Activated CD4-positive, alpha-beta T cell treated with anti-CD3 and anti-CD28 coated beads, Interleukin-2, amount 10 ng/mL, durations not matched to agents 7 days and 5 days (primary cell): ENCODE measurements around the gene CFAP44. TPM values are rescaled to one million over a fixed set of nuclear protein-coding genes. Genes with fewer than 3 reads are reported as not detected.
"Not testable (repeated sequence)": the region's sequence is repeated elsewhere in the genome, so short reads cannot be mapped to it uniquely, and the experiment has no call there.

Experiments used
- CTCF ChIA-PET: fragments of 350-600 bp; sonication (Branson Sonifier 250); formaldehyde crosslinking; loops from one replicate; lab custom pipeline; 2021; ENCODE audit warnings: antibody characterized with exemption; lab: Charles Lee
- POLR2A ChIA-PET: fragments of 350-600 bp; sonication (Branson Sonifier 250); formaldehyde crosslinking; loops from one replicate; lab custom pipeline; 2021; ENCODE audit warnings: antibody characterized with exemption; lab: Charles Lee
- DNase-seq: peaks from one replicate; pipeline ENCODE4 v3.0.0-alpha.2; 2020
- H3K27ac Mint-ChIP-seq: one replicate; pipeline ENCODE4 v1.8.0; 2021; ENCODE audit warnings: mild to moderate bottlenecking, moderate library complexity, mixed read lengths
- H3K27me3 Mint-ChIP-seq: one replicate; pipeline ENCODE4 v1.8.0; 2021; ENCODE audit warnings: mixed read lengths
- H3K36me3 Mint-ChIP-seq: one replicate; pipeline ENCODE4 v1.8.0; 2021; ENCODE audit warnings: low read depth, mixed read lengths
- H3K4me1 Mint-ChIP-seq: one replicate; pipeline ENCODE4 v1.8.0; 2021; ENCODE audit warnings: mixed read lengths
- H3K4me3 Mint-ChIP-seq: one replicate; pipeline ENCODE4 v1.8.0; 2021; ENCODE audit warnings: mild to moderate bottlenecking, moderate library complexity, mixed read lengths
- H3K9me3 Mint-ChIP-seq: one replicate; pipeline ENCODE4 v1.8.0; 2021; ENCODE audit warnings: mixed read lengths
- total RNA-seq, 2 experiments: library from RNA; stranded (reverse); gene quantifications; one replicate each; pipeline ENCODE4 v1.2.3, GENCODE V29; 2021

The CFAP44 gene, protein sequence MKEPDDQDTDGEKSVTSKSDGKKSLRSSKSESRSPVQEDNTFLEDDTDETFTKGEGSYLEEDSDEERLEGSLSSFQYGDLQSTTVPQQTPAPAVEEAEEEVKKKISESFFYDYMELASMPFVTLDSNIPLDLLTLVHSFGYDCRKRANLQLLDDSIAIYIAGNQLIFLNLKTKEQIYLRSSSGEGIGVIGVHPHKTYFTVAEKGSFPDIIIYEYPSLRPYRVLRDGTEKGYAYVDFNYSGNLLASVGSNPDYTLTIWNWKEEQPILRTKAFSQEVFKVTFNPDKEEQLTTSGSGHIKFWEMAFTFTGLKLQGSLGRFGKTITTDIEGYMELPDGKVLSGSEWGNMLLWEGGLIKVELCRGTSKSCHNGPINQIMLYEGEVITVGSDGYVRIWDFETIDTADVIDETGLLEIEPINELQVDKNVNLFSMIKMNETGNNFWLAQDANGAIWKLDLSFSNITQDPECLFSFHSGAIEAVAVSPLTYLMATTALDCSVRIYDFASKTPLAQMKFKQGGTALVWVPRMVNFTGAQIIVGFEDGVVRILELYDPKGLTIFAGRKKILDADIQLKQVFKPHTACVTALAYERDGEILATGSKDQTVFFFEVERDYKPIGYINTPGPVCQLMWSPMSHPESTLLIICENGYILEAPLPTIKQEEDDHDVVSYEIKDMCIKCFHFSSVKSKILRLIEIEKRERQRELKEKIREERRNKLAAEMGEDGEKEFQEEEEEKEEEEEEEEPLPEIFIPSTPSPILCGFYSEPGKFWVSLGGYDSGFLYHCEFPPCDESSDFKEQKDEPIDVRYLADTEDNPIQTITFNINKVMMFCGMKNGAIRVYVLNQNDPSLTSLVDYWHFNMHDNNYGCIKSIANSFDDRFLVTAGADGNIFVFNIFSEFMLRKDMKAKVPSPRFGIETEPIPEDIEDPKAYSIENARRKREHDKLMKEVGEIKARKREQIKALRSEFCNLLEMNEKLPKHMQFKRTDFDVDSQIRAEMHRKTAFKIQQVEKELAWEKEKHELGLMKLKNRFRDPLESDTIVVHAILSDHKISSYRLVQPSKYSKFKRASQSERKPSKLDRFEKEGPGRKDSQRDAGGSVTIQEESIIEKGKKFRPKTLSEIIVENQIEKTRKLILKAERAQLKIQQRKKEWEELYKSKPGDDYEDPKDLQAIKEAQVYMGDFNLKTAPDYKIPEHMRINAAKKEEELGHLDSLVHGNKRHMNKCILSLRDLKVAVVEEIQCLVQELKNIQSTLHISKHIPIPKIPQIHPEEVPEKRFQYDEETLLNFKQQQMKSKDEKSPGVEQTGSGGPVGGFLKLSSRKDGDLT (N-terminal part only)
- 10 to 100 TPM in 1 of 2 experiments, 1 to 10 TPM in 1; 6.9 to 10.3 TPM for total RNA-seq

- no peaks in the 10 kb centered on the region for H3K9me3 Mint-ChIP-seq
- POLR2A ChIA-PET: no interaction called here
- H3K4me1 Mint-ChIP-seq: peaks cover 2% of the 10 kb centered on the region
- peak; percentile 51 for DNase-seq
- H3K4me3 Mint-ChIP-seq: peak within 1 kb of the TSS; percentile 33
- no peak within 1 kb of the TSS for H3K27ac Mint-ChIP-seq
- peaks cover 5% of the 10 kb centered on the region for H3K36me3 Mint-ChIP-seq
- no peaks in the 10 kb centered on the region for H3K27me3 Mint-ChIP-seq
- CTCF ChIA-PET: no interaction called here
Measured at GRCh38 chr3:113441051-113441770, at the start of gene CFAP44. CFAP44 (minus strand) TSS chr3:113441493; CDS start chr3:113433664, 7,829 bp downstream.

GRCh38 chr3:113485161-113485609 lies 43.9 kb upstream of the CFAP44 start:
- ChIA-PET CTCF (no interaction called here), POLR2A (no interaction called here)
- no peak overlapping the region for H3K4me3 Mint-ChIP-seq
- DNase-seq: peak; percentile 46
- H3K4me1 Mint-ChIP-seq: peaks cover 15% of the 10 kb centered on the region
- peak overlapping the region; percentile 81 for H3K27ac Mint-ChIP-seq
- H3K36me3 Mint-ChIP-seq: peaks cover 11% of the 10 kb centered on the region
- no peaks in the 10 kb centered on the region for H3K27me3 Mint-ChIP-seq
- H3K9me3 Mint-ChIP-seq: peaks cover 2% of the 10 kb centered on the region

- no peak for DNase-seq
- Mint-ChIP-seq H3K4me3 (no peak overlapping the region), H3K36me3 (peaks cover 38% of the 10 kb centered on the region), H3K9me3 (peaks cover 5% of the 10 kb centered on the region), H3K4me1 (peaks cover 1% of the 10 kb centered on the region), H3K27ac (no peak overlapping the region), H3K27me3 (no peaks in the 10 kb centered on the region)
- POLR2A ChIA-PET: no interaction called here
- CTCF ChIA-PET: interaction anchor here (1.3 kb wide), 1 partner anchor 12 kb away, joined by 4 read pairs; no protein-coding TSS in a partner anchor
Measured at GRCh38 chr3:113468539-113468938, 27.2 kb upstream of the CFAP44 start.

GRCh38 chr3:113461488-113461887 lies 20.2 kb upstream of the CFAP44 start:
- Mint-ChIP-seq H3K27ac (no peak overlapping the region), H3K4me3 (no peak overlapping the region), H3K4me1 (no peaks in the 10 kb centered on the region), H3K9me3 (peaks cover 7% of the 10 kb centered on the region), H3K36me3 (peaks cover 62% of the 10 kb centered on the region), H3K27me3 (no peaks in the 10 kb centered on the region)
- no peak for DNase-seq
- ChIA-PET CTCF (no interaction called here), POLR2A (no interaction called here)

DNA sequence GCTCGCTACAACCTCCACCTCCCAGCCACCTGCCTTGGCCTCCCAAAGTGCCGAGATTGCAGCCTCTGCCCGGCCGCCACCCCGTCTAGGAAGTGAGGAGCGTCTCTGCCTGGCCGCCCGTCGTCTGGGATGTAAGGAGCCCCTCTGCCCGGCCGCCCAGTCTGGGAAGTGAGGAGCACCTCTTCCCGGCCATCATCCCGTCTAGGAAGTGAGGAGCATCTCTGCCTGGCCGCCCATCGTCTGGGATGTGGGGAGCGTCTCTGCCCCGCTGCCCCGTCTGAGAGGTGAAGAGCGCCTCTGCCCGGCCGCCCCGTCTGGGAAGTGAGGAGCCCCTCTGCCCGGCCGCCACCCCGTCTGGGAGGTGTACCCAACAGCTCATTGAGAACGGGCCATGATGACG lies 17.3 kb upstream of the CFAP44 start:
- H3K27ac Mint-ChIP-seq, H3K4me1 Mint-ChIP-seq, H3K9me3 Mint-ChIP-seq, H3K4me3 Mint-ChIP-seq, POLR2A ChIA-PET, CTCF ChIA-PET, DNase-seq, H3K27me3 Mint-ChIP-seq: not testable (repeated sequence)
- H3K36me3 Mint-ChIP-seq: peaks cover 47% of the 10 kb centered on the region

DNA sequence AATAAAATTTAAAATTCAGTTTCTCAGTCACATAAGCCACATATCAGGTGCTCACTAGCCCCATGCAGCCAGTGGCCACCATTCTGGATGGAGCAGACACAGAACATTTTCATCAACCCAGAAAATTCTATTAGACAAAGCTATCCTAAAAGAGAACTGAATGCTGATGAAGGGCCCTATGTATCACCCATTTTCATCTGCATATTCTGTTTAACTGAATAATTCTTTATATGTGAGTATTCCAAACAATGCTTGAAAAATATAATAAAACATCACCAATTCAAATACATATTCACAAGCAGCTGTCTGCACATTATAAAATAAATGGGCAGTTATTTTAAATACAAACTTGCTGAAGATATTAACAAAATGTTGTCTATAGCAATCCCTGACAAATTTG lies 14.2 kb upstream of the CFAP44 start:
- no peak overlapping the region for H3K27ac Mint-ChIP-seq
- no peak overlapping the region for H3K4me3 Mint-ChIP-seq
- POLR2A ChIA-PET: no interaction called here
- peaks cover 5% of the 10 kb centered on the region for H3K4me1 Mint-ChIP-seq
- no peaks in the 10 kb centered on the region for H3K9me3 Mint-ChIP-seq
- CTCF ChIA-PET: no interaction called here
- no peaks in the 10 kb centered on the region for H3K27me3 Mint-ChIP-seq
- DNase-seq: no peak
- H3K36me3 Mint-ChIP-seq: peaks cover 42% of the 10 kb centered on the region

GRCh38 chr3:113454630-113455029 lies 13.3 kb upstream of the CFAP44 start:
- ChIA-PET POLR2A (no interaction called here), CTCF (no interaction called here)
- Mint-ChIP-seq H3K4me1 (peaks cover 5% of the 10 kb centered on the region), H3K9me3 (no peaks in the 10 kb centered on the region), H3K36me3 (peaks cover 34% of the 10 kb centered on the region), H3K27me3 (no peaks in the 10 kb centered on the region), H3K4me3 (no peak overlapping the region), H3K27ac (no peak overlapping the region)
- no peak for DNase-seq

DNA sequence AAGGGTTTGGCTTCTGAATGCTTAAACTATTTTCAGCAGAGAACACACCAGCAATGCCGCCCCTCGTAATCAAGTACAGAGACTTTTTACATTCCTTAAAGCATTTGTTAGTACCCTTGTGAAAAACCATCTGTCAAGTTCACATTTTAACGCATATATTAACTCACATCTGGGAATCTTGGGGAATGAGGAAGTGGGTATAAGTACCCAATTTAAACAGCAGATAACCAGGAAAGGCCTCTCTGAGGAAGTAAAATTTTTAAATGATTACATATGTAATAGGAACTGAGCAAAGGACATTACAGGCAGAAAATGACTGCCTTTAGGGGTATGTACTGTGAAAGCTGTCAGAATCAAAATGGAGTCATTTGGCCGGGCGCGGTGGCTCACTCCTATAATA lies 12.8 kb upstream of the CFAP44 start:
- no peak overlapping the region for H3K4me3 Mint-ChIP-seq
- ChIA-PET POLR2A (no interaction called here), CTCF (no interaction called here)
- H3K9me3 Mint-ChIP-seq: no peaks in the 10 kb centered on the region
- DNase-seq: no peak
- peaks cover 5% of the 10 kb centered on the region for H3K4me1 Mint-ChIP-seq
- no peak overlapping the region for H3K27ac Mint-ChIP-seq
- H3K27me3 Mint-ChIP-seq: no peaks in the 10 kb centered on the region
- H3K36me3 Mint-ChIP-seq: peaks cover 28% of the 10 kb centered on the region

DNA sequence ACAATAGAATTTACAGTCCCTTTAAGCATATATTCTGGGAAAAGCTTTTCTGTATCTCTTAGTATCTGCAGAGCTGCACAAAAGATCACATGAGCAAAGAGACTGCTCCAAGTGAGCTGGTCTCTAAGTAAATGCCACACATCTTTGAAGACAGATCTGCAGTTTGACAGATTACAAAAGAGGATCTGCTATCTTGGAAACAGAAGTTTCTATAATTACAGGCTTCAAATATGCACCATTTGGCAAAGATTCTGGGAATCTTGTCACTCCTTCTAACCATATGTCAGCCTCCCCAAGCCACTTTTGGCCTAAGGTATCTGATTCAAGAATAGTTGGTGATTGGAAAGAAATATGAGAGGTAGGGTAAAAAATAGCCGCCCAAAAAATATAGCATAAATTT lies 9.6 kb upstream of the CFAP44 start:
- CTCF ChIA-PET: no interaction called here
- Mint-ChIP-seq H3K4me1 (peaks cover 5% of the 10 kb centered on the region), H3K27ac (no peak overlapping the region), H3K9me3 (no peaks in the 10 kb centered on the region), H3K4me3 (no peak overlapping the region), H3K27me3 (no peaks in the 10 kb centered on the region), H3K36me3 (peaks cover 14% of the 10 kb centered on the region)
- POLR2A ChIA-PET: no interaction called here
- no peak for DNase-seq

GRCh38 chr3:113439606-113440005 lies 1.7 kb downstream of the CFAP44 start:
- ChIA-PET POLR2A (no interaction called here), CTCF (no interaction called here)
- Mint-ChIP-seq H3K4me1 (peaks cover 2% of the 10 kb centered on the region), H3K27ac (no peak overlapping the region), H3K9me3 (no peaks in the 10 kb centered on the region), H3K4me3 (no peak overlapping the region), H3K36me3 (peaks cover 5% of the 10 kb centered on the region), H3K27me3 (no peaks in the 10 kb centered on the region)
- DNase-seq: no peak

DNA sequence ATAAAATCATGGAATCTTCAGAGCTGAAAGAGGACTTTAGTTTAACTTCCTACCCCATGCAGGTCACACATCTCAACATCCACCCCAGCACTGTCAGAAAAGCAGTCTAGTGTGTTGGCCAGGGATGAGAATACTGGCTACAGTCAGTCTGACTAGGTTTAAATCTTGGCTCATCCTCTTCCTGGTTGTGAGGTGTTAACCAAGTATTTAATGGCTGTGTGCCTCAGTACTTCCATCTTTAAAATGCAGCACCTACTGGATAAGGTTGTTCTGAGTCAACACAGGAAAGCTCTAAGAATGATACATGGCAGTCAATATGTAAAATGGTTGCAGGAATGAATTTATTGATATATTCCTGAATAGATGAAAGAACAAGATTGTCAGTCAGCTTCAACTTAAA lies 3.1 kb downstream of the CFAP44 start:
- ChIA-PET CTCF (interaction anchor here (0.6 kb wide), 2 partner anchors 297 to 326 kb away, joined by 3 to 4 read pairs; no protein-coding TSS in a partner anchor), POLR2A (no interaction called here)
- H3K36me3 Mint-ChIP-seq: peaks cover 3% of the 10 kb centered on the region
- H3K4me3 Mint-ChIP-seq: no peak overlapping the region
- peaks cover 2% of the 10 kb centered on the region for H3K4me1 Mint-ChIP-seq
- H3K27me3 Mint-ChIP-seq: no peaks in the 10 kb centered on the region
- H3K9me3 Mint-ChIP-seq: no peaks in the 10 kb centered on the region
- DNase-seq: no peak
- no peak overlapping the region for H3K27ac Mint-ChIP-seq

DNA sequence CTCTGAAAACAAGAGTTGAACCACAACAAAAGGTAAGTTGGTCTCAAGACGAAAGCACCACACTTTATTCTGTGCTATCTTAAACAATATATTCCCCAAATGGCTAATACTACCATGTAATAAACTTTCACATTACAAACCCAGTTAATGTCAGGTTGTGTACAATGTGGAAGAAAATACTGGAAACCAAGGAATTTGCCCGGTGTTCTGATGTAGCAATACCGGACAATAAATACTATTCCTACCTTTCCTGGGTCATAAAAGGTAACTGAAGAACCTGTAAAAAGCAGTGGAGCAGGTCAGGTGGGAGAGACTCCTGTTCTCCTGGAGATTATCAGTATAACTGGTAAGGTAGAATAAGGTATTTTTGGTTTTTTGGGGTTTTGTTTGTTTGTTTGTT lies 3.9 kb downstream of the CFAP44 start:
- no peak overlapping the region for H3K27ac Mint-ChIP-seq
- DNase-seq: no peak
- H3K27me3 Mint-ChIP-seq: no peaks in the 10 kb centered on the region
- POLR2A ChIA-PET: no interaction called here
- H3K4me1 Mint-ChIP-seq: peaks cover 2% of the 10 kb centered on the region
- no peaks in the 10 kb centered on the region for H3K9me3 Mint-ChIP-seq
- no peak overlapping the region for H3K4me3 Mint-ChIP-seq
- peaks cover 3% of the 10 kb centered on the region for H3K36me3 Mint-ChIP-seq
- CTCF ChIA-PET: no interaction called here
